SK-N-DZ (cell line): Measurements from ENCODE around the gene ASAH2B. TPM values are rescaled to one million over a fixed set of nuclear protein-coding genes. Genes with fewer than 3 reads are reported as not detected.
"Not testable (repeated sequence)": the region's sequence is repeated elsewhere in the genome, so short reads cannot be mapped to it uniquely, and the experiment has no call there.

Source experiments
- DNase-seq: peaks from one replicate; pipeline ENCODE4 v3.0.0-alpha.2; 2015; ENCODE audit warnings: low spot score
- polyA plus RNA-seq, 2 experiments: library from polyadenylated mRNA; depleted of rRNA; stranded (reverse); fragments of >200 nt; gene quantifications; 2 replicates each; pipeline ENCODE4 v1.2.3, GENCODE V29; 2014

ASAH2B gene
- polyA plus RNA-seq (2014; cell fraction: cytosol; rRNA removed), result 5.3 and 5.6 TPM in 2 replicates
- polyA plus RNA-seq (2014; cell fraction: nucleus; rRNA removed), result 3.5 and 4.3 TPM in 2 replicates

- DNase-seq, result peak; percentile 83
These were observed at the start of gene ASAH2B for GRCh38 chr10:50739618-50740292. Gene ASAH2B (plus strand): TSS chr10:50739936. CDS start chr10:50745131, 5,195 bp downstream.

GRCh38 chr10:50697819-50698218, 41.9 kb upstream of the ASAH2B start:
- DNase-seq, result not testable (repeated sequence)

GRCh38 chr10:50701947-50702346, 37.8 kb upstream of the ASAH2B start:
- DNase-seq, result not testable (repeated sequence)

GRCh38 chr10:50702997-50703396, 36.7 kb upstream of the ASAH2B start:
- DNase-seq, result not testable (repeated sequence)

GRCh38 chr10:50704436-50705079, 35.2 kb upstream of the ASAH2B start:
- DNase-seq, result not testable (repeated sequence)

DNA sequence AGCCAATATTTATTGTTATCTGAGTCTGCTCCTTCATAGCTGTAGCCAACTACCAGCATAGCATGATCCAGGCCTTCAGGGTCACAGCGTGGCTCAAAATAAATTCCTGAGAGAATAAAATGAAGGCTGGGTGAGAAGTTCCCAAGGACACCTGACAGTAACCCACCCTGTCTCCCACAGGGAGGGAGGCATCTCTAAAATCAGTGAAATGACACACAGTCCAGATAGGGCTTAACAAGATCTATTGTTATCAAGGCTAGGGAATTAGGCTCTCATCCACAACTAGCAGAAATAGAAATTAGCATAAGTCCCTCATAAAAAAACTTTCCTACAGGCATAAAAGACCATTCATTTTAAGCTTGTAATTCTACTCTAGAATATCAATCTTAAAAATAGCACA, 33.7 kb upstream of the ASAH2B start:
- not testable (repeated sequence) for DNase-seq

- not testable (repeated sequence) for DNase-seq
These were observed 29.5 kb upstream of the ASAH2B start for GRCh38 chr10:50710241-50710640.

DNA sequence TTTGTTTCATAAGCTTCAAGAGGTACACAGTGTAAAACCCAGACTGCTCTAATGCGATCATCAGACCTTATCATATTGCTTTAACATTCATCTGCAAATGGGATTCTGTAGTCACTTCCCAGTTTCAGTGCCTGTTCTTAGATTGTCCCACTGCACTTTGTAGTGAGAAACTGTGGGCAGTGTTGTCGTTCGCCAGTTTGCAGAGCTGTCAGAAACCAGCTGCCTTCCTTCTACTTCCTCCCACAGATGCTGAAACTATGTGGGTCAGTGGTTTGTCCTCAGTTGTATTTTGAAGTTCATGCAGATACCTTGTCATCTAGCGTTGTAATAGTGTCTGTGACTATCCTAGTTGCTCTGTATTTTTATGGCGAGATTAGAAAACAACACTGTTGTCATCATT, 15.9 kb upstream of the ASAH2B start:
- DNase-seq, result not testable (repeated sequence)

DNA sequence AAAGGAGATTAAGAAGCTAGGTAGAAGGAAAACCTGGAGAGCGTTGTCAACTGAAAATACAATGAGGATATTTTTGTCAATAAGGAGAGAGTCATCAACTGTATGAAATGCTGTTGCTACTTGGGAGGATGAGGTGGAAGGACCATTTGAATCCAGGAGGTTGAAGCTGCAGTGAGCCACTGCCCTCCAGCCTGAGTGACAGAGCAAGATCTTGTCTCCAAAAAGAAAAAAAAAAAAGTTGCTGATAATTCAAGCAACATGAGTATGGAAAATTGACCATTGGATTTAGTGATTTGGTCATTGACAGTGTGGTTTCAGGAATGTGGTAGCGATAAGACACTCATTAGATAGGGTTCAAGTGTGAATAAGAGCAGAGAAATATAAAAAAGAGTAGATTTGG, 11.6 kb upstream of the ASAH2B start:
- not testable (repeated sequence) for DNase-seq

DNA sequence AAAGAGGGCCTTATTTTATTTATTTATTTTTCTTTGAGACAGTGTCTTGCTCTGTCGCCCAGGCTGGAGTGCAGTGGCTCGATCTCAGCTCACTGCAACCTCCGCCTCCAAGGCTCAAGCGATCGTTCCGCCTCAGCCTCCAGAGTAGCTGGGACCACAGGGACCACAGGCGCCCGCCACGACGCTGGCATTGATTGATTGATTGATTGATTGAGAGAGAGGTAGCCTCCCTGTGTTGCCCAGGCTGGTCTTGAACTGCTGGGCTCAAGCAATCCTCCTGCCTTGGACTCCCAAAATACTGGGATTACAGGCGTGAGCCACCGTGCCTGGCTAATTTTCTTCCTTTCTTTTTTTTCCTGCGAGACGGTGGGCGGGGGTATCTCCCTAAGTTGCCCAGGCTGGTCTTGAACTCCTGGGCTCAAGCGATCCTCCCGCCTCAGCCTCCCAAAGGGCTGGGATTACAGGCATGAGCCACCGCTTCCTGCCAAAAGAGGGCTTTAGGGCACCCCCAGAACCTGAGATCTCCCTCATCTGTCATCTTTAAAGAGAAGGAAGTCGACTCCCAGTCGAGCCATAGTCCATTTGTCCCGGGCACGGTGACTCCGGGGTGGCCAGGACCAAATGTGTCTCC, 634 bp upstream of the ASAH2B start:
- not testable (repeated sequence) for DNase-seq

GRCh38 chr10:50740293-50740648, 535 bp downstream of the ASAH2B start:
- peak; percentile 18 for DNase-seq

- DNase-seq, result not testable (repeated sequence)
These were observed 3.1 kb downstream of the ASAH2B start for GRCh38 chr10:50742820-50743219.

DNA sequence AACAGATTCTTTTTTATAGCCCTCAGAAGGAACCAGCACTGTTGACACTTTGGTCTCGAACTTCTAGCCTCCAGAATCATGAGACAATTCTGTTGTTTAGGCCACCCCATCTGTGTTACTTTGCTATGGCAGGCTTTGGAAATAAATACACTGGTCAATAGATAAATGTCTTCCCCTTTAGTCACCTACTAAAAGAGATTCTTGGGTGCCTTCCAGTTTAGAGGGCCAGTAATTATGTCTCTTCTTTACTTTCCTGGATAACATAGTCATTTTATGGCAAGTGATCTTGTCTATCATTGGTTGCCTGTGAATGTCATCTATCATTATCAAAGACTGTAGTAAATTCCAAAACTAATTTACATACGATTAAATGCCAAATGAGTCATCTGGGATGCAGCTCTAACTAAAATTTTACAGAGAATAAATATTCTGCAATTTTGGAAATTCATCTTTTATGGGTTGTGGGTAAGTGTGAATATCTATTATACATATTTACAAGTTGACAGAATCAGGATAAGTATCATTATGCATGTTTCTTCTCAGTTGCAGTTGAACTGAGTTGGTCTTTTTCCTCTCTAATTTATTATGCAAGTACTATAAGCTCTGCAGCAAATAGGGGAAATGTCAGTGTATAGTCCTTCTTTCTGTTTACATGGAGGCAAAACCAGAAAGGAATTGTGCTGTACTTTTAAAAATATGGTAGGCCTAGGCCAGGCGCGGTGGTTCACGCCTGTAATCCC, 27.2 kb downstream of the ASAH2B start:
- DNase-seq, result not testable (repeated sequence)

DNA sequence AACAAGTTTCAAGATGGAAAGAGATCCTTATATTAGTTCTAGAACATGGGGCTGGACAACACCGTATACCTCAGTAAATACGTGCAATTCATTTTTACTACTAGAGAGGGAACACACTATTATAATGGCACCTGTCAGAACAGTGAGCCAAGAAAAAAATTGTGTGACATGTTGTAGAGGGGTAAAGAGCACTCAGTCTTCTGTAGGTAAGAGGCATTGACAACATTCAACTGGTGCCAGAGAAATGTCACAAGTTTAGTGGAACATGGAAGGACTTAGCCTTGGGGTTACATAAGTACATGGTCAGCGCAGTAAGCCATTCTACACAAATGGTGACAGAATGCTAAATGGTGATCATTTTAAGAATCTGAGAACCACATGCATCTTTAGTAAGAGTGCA, 32.3 kb downstream of the ASAH2B start:
- DNase-seq, result not testable (repeated sequence)

DNA sequence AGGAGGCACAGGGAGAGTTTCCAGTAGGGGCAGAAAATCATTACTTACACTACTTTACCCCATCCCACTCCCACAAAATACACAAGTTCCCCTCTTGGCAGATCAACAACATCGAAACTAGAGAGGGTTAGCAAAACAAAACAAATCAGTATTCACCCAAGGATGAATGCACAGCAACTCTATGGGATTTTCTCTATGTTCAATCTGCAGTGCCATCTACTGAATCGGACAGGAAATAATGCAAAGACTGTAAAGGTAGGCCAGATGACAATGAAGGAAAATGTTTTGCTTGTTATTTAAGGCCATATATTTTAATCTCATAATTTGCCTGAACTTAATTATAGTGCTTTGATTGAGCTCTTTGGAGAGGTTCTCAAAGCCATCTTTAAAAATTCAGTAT, 35.1 kb downstream of the ASAH2B start:
- not testable (repeated sequence) for DNase-seq

GRCh38 chr10:50780036-50780435, 40.3 kb downstream of the ASAH2B start:
- not testable (repeated sequence) for DNase-seq

GRCh38 chr10:50782017-50782416, 42.3 kb downstream of the ASAH2B start:
- not testable (repeated sequence) for DNase-seq

GRCh38 chr10:50787962-50788361, 48.2 kb downstream of the ASAH2B start:
- DNase-seq, result not testable (repeated sequence)

DNA sequence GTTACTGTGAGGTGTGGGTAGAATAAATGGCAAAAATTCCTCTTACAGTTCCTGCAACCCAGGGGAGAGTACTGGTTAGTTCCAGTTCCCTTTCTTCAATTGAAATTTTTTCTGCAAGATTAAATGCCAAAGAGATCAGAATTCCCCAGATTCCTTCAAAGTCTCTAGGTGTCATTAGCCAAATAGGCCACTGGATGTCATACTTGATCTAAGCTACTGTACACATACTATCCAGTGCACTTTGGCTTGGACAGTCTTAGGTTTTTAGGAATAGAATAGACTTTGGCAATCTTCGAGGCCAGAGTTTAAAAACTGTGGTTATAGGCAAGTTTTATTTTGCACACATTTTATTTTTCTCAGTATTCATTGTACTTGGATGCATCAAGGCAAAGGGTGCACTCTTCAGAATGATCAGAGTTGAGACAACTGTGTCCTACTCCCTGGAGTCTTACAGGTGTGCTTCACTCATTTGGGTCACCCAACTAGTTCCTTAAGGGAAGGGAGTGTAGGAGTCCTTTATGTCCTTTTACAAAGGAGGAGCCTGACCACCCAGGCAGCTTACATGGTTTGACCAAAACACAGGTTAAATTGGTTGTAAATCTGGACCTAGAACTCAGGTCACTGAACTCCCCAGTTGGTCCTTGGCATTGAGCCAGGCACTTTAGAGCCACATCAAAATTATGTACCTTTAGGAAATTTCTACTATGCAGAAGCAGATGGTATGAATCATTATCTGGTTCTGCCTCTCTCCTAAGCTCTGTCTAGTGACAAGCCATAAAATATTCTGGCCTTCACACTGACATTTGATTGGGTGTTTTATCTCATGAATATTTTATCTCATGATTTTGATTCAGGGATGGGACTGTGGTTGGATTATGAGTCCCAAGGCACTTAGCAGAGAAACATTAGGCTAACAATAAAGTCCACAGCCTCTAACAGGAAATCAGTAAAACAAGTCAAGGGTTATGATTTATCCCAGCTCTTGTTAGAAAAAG, 49.5 kb downstream of the ASAH2B start:
- DNase-seq, result peak; percentile 6

- DNase-seq, result no peak
These were observed 54.8 kb downstream of the ASAH2B start for GRCh38 chr10:50794490-50794889.
